Sigmoid colon (tissue), 7 donors: ENCODE results near the gene ALDH4A1. TPM values are rescaled to one million over a fixed set of nuclear protein-coding genes. Genes with fewer than 3 reads are reported as not detected.
"Not testable (repeated sequence)": the region's sequence is repeated elsewhere in the genome, so short reads cannot be mapped to it uniquely, and the experiment has no call there.

Experiments
- DNase-seq: peaks from one replicate; pipeline ENCODE4 v3.0.0-alpha.2; 2019
- H3K27ac ChIP-seq, 4 donors: fragments of 200-600 bp; sonication (generic); one replicate each; pipeline ENCODE4 v1.5.1; 2016 to 2019; ENCODE audit warnings: mild to moderate bottlenecking in 1 of 4
- H3K27me3 ChIP-seq, 3 donors: fragments of 200-600 bp; sonication (generic); one replicate each; pipeline ENCODE4 v1.5.1; 2019; ENCODE audit warnings: mild to moderate bottlenecking in 1 of 3
- H3K36me3 ChIP-seq, 4 donors: fragments of 200-600 bp; sonication (generic); one replicate each; pipeline ENCODE4 v1.5.1; 2016 to 2019
- H3K4me1 ChIP-seq, 4 donors: fragments of 200-600 bp; sonication (generic); one replicate each; pipeline ENCODE4 v1.5.1; 2017 to 2019
- H3K4me3 ChIP-seq, 4 donors: fragments of 200-600 bp; sonication (generic); one replicate each; pipeline ENCODE4 v1.5.1; 2017 to 2019; ENCODE audit warnings: mild to moderate bottlenecking in 2 of 4, moderate library complexity in 1 of 4
- H3K9me3 ChIP-seq, 4 donors: fragments of 200-600 bp in 3 of 4; sonication (generic) in 3 of 4; one replicate each; pipeline versions ENCODE4 v1.5.1 to v1.6.1; 2013 to 2019
- EP300 ChIP-seq, 4 donors: sonication (generic); formaldehyde crosslinking; IDR thresholded peaks; one replicate each; pipeline ENCODE4 v1.6.1; 2017; ENCODE audit warnings: antibody characterized with exemption in 4 of 4
- POLR2A ChIP-seq, 2 donors: fragments of 450-650 bp; IDR thresholded peaks; one replicate each; pipeline ENCODE4 v1.6.1; 2016; ENCODE audit warnings: antibody characterized with exemption in 2 of 2, mild to moderate bottlenecking in 2 of 2, moderate library complexity in 2 of 2
- POLR2AphosphoS5 ChIP-seq, 4 donors: sonication (generic); formaldehyde crosslinking; IDR thresholded peaks; one replicate each; pipeline ENCODE4 v1.6.1; 2017; ENCODE audit warnings: antibody characterized with exemption in 4 of 4
- WGBS, 2 donors: extraction: QIAGEN DNeasy Blood & Tissue Kit; methylation state at CpG; one replicate each; pipeline ENCODE4 v1.1.7; 2013; 5-methylcytosine and 5-hydroxymethylcytosine counted together
- intact Hi-C: fragments of 100-400 bp; cut with DNase I; formaldehyde crosslinking; loops from one replicate; pipeline ENCODE4 v1.15.1; 2023
- polyA plus RNA-seq, 3 donors: library from polyadenylated mRNA; stranded (reverse); fragments of 200-250 nt; gene quantifications; one replicate each; pipeline ENCODE4 v1.2.3, GENCODE V29; 2013
- total RNA-seq, 4 donors: library from RNA; depleted of rRNA; stranded (reverse); fragments of >200 nt; gene quantifications; one replicate each; pipeline ENCODE4 v1.1.0, GENCODE V29; 2016
- TF ChIP-seq, protein P1 (sequence below), 4 experiments: fragments of 450-650 bp in 3 of 4; fragments of 200-600 bp in 1 of 4; IDR thresholded peaks; one replicate each; pipeline ENCODE4 v1.5.1; 2016 to 2019; ENCODE audit warnings: antibody characterized with exemption in 4 of 4, mild to moderate bottlenecking in 3 of 4, moderate library complexity in 2 of 4
- donor health status: healthy with polysubstance abuse.
- donor health status: Bipolar disorder and iron deficiency.
- donor health status: healthy.

The ALDH4A1 gene
- total and polyA plus RNA-seq, 7 donors, result 2.4 to 12.8 (median 7.2) TPM

DNA sequence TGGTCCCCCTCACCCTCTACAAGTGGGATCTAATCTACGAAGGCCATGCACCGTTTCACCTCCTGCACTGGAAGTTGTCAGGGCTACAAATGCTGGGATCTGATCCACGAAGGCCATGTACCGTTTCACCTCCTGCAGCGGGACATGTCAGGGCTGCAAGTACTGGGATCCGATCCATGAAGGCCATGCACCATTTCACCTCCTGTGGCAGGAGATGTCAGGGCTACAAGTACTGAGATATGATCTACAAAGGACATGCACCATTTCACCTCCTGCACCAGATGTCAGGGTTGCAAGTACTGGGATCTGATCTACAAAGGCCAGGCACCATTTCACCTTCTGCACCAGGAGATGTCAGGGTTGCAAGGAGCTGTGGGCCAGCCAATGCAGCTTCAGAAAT is 7.0 kb downstream of the ALDH4A1 start:
- Histone ChIP-seq H3K9me3 (no peaks in the 10 kb centered on the region), H3K4me3 (no peak overlapping the region), H3K27me3 (no peaks in the 10 kb centered on the region), H3K27ac (no peak overlapping the region), H3K4me1 (peaks cover 0 to 7% (median 4%) of the 10 kb centered on the region in 4 donors), H3K36me3 (no peaks in the 10 kb centered on the region)
- TF ChIP-seq POLR2A (IDR thresholded peaks at IDR 0.05) (no peak), POLR2AphosphoS5 (IDR thresholded peaks at IDR 0.05) (no peak), EP300 (IDR thresholded peaks at IDR 0.05) (no peak)
- TF ChIP-seq, protein P1, sequence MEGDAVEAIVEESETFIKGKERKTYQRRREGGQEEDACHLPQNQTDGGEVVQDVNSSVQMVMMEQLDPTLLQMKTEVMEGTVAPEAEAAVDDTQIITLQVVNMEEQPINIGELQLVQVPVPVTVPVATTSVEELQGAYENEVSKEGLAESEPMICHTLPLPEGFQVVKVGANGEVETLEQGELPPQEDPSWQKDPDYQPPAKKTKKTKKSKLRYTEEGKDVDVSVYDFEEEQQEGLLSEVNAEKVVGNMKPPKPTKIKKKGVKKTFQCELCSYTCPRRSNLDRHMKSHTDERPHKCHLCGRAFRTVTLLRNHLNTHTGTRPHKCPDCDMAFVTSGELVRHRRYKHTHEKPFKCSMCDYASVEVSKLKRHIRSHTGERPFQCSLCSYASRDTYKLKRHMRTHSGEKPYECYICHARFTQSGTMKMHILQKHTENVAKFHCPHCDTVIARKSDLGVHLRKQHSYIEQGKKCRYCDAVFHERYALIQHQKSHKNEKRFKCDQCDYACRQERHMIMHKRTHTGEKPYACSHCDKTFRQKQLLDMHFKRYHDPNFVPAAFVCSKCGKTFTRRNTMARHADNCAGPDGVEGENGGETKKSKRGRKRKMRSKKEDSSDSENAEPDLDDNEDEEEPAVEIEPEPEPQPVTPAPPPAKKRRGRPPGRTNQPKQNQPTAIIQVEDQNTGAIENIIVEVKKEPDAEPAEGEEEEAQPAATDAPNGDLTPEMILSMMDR (IDR thresholded peaks at IDR 0.05), result no peak
- intact Hi-C loops, result no loop called here
- WGBS, 2 donors, result 96% methylated on average over 6 of the region's 6 CpGs
- DNase-seq, result no peak

DNA sequence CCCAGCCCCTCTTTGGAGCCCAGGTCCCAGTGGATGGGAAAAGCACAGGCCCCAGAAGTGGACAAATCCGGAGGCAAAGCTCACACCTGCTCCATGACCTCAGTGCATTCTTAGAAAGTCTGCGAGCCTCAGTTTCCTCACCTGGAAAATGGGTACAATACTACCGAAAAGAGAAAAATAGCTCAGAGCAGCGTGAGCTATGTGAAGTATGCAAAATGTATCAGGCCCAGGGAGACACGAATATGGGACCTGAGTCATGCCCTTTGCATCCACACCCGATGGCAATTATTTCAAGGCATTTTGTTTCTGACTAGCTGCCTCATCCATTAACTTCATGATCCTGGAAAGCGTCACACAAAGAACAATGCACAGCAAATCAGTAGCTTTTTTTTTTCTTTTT is 9.2 kb downstream of the ALDH4A1 start:
- H3K36me3 ChIP-seq, result peaks cover 0 to 7% (median 0%) of the 10 kb centered on the region in 4 donors
- intact Hi-C loops, result no loop called here
- no peaks in the 10 kb centered on the region for H3K27me3 ChIP-seq
- H3K27ac ChIP-seq, result no peak overlapping the region
- H3K4me1 ChIP-seq, result peaks cover 0 to 7% (median 4%) of the 10 kb centered on the region in 4 donors
- 95 to 96% methylated on average over 7 of the region's 7 CpGs for WGBS, 2 donors
- H3K9me3 ChIP-seq, result no peaks in the 10 kb centered on the region
- no peak overlapping the region for H3K4me3 ChIP-seq
- DNase-seq, result no peak
- no peak for TF ChIP-seq POLR2A (IDR thresholded peaks at IDR 0.05)
- TF ChIP-seq POLR2AphosphoS5 (IDR thresholded peaks at IDR 0.05), result no peak
- no peak for TF ChIP-seq EP300 (IDR thresholded peaks at IDR 0.05)
- TF ChIP-seq, protein P1 (IDR thresholded peaks at IDR 0.05), result no peak

DNA sequence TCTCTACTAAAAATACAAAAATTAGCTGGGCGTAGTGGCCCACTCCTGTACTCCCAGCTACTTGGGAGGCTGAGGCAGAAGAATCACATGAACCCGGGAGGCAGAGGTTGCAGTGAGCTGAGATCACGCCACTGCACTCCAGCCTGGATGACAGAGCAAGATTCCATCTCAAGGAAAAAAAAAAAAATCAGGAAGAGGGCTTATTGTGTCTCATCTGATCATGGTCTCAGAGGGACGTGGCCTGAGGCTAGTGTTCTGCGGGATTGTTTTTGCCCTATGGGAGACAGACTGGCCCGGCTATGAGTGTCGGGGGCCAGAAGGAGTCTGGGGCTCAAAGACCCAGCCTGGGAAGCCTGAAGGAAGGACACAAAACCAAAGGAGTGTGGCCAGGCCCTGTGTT is 10.5 kb downstream of the ALDH4A1 start:
- H3K27ac ChIP-seq, H3K4me1 ChIP-seq, H3K9me3 ChIP-seq, H3K27me3 ChIP-seq, intact Hi-C loops, DNase-seq, H3K4me3 ChIP-seq, H3K36me3 ChIP-seq: not testable (repeated sequence)
- 94 to 95% methylated on average over 7 of the region's 7 CpGs for WGBS, 2 donors

DNA sequence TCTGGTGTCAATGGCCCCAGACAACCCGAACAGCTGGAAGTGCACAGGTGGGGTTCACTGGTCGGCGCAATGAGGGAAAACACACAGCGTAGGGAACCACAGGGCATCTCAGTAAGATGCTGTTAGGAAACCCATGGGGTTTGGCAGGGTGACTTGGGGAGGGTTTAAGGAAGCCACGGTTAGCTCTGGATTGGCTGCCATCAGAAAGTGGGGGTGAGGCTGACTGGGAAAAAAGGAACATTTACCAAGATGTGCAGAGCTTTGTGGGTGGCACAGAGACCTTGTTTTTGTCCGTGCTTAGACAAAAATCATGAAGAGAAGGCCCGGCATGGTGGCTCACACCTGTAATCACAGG is 11.0 kb downstream of the ALDH4A1 start:
- Histone ChIP-seq H3K27ac (peak overlapping the region in 3 of 4 donors; percentile 31 to 58 (median 49)), H3K4me3 (no peak overlapping the region), H3K36me3 (peaks cover 0 to 7% (median 0%) of the 10 kb centered on the region in 4 donors), H3K9me3 (no peaks in the 10 kb centered on the region), H3K27me3 (no peaks in the 10 kb centered on the region), H3K4me1 (peaks cover 0 to 7% (median 4%) of the 10 kb centered on the region in 4 donors)
- DNase-seq, result no peak
- TF ChIP-seq POLR2A (IDR thresholded peaks at IDR 0.05) (no peak), POLR2AphosphoS5 (IDR thresholded peaks at IDR 0.05) (no peak), EP300 (IDR thresholded peaks at IDR 0.05) (no peak)
- TF ChIP-seq, protein P1 (IDR thresholded peaks at IDR 0.05), result no peak
- intact Hi-C loops, result no loop called here
- WGBS, 2 donors, result 88 to 93% methylated on average over 7 of the region's 7 CpGs

DNA sequence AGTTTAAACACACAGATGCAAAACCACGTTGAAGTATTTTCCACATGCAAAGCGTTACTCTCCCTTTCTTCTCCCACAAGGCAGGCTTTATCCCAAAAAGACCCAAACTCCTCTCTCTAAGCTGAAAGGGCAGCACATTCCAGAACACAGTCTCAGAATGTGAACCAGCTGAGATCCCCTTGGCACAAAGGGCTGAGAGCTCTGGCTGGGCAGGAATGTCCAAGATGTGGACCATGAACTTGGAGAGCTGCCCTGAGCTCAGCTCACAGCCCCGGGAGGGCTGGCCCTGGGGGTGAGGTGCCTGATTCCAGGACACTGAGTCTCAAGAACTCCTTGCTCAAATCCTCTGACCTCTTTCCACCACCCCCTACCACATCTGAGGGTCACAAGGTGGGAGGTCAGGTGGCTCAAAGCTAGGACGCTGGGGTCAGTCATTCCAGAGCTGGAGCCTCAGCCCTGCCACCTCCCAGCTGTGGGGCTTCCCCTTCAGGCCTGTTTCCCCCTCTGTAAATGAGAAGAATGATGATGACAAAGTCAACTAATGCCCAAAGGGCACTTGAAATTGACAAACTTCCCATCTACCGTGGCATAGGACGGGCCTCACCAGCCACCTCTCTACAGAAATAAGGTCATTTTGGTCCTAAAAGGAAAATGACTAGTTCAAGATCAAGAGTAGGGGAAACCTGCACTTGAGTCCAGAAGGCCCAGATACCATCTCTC is 11.5 kb downstream of the ALDH4A1 start:
- no peak overlapping the region for H3K4me3 ChIP-seq
- no peaks in the 10 kb centered on the region for H3K9me3 ChIP-seq
- H3K4me1 ChIP-seq, result peaks cover 0 to 7% (median 4%) of the 10 kb centered on the region in 4 donors
- peaks cover 0 to 7% (median 0%) of the 10 kb centered on the region in 4 donors for H3K36me3 ChIP-seq
- TF ChIP-seq, protein P1 (IDR thresholded peaks at IDR 0.05), result no peak
- no peak for TF ChIP-seq POLR2A (IDR thresholded peaks at IDR 0.05)
- TF ChIP-seq POLR2AphosphoS5 (IDR thresholded peaks at IDR 0.05), result no peak
- TF ChIP-seq EP300 (IDR thresholded peaks at IDR 0.05), result no peak
- DNase-seq, result no peak
- peak overlapping the region; percentile 26 to 58 (median 40) for H3K27ac ChIP-seq
- intact Hi-C loops, result no loop called here
- no peaks in the 10 kb centered on the region for H3K27me3 ChIP-seq
- 76 to 77% methylated on average over 6 of the region's 6 CpGs for WGBS, 2 donors
